Measurements from ENCODE around the gene PCBD1.

DNA sequence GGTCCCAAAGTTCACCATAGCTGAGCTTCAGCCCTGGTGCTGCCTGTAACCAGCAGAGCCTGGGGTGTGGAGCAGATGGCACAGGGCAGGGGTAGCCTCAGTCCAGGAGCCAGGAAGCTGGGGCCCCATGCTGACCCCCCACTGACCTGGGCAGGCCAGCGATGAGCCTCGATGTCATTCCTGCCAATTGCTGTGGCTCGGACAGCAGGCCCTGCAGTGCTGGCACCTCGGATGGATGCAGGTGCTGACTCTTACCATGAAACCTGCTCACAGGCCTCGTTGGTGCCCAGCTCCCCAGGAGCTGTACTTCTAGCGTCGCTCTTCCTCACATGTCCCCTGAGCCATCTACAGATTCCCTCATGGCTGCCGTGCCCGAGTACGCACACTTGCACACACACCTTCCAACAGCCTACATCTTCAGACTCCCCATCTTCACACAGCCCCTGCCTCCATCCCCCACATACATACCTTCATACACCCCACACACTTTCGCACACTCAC, 46.8 kb upstream of the PCBD1 start:
- TF ChIP-seq EGR1 (IDR thresholded peaks at IDR 0.05): no peak
- no peak for TF ChIP-seq TAF1 (IDR thresholded peaks at IDR 0.05; ENCODE audit: low read depth)
- no peak for TF ChIP-seq TEAD4 (IDR thresholded peaks at IDR 0.05)
- TF ChIP-seq TCF12 (IDR thresholded peaks at IDR 0.05; ENCODE audit: low read depth): no peak
- no peak for TF ChIP-seq RAD21 (IDR thresholded peaks at IDR 0.05; ENCODE audit: low read depth)
- TF ChIP-seq, protein P1, sequence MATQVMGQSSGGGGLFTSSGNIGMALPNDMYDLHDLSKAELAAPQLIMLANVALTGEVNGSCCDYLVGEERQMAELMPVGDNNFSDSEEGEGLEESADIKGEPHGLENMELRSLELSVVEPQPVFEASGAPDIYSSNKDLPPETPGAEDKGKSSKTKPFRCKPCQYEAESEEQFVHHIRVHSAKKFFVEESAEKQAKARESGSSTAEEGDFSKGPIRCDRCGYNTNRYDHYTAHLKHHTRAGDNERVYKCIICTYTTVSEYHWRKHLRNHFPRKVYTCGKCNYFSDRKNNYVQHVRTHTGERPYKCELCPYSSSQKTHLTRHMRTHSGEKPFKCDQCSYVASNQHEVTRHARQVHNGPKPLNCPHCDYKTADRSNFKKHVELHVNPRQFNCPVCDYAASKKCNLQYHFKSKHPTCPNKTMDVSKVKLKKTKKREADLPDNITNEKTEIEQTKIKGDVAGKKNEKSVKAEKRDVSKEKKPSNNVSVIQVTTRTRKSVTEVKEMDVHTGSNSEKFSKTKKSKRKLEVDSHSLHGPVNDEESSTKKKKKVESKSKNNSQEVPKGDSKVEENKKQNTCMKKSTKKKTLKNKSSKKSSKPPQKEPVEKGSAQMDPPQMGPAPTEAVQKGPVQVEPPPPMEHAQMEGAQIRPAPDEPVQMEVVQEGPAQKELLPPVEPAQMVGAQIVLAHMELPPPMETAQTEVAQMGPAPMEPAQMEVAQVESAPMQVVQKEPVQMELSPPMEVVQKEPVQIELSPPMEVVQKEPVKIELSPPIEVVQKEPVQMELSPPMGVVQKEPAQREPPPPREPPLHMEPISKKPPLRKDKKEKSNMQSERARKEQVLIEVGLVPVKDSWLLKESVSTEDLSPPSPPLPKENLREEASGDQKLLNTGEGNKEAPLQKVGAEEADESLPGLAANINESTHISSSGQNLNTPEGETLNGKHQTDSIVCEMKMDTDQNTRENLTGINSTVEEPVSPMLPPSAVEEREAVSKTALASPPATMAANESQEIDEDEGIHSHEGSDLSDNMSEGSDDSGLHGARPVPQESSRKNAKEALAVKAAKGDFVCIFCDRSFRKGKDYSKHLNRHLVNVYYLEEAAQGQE (IDR thresholded peaks at IDR 0.05; ENCODE audit: low read depth): no peak
- TF ChIP-seq, protein P2, sequence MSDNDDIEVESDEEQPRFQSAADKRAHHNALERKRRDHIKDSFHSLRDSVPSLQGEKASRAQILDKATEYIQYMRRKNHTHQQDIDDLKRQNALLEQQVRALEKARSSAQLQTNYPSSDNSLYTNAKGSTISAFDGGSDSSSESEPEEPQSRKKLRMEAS (IDR thresholded peaks at IDR 0.05): no peak
